PC-9 (cell line): ENCODE results near the gene SDK1. TPM values are rescaled to one million over a fixed set of nuclear protein-coding genes. Genes with fewer than 3 reads are reported as not detected.

Experiments
- BruUV-seq: library from RNA; stranded (reverse); fragments of 400-500 nt; replicated peaks from 2 replicates; lab custom pipeline; 2021; lab: Mats Ljungman, UMichigan
- CTCF ChIA-PET: fragments of 300-600 bp; sonication (Branson Sonifier 250); formaldehyde crosslinking; loops from one replicate; lab custom pipeline; 2022; ENCODE audit warnings: antibody characterized with exemption; lab: Charles Lee
- POLR2A ChIA-PET: fragments of 300-600 bp; sonication (Branson Sonifier 250); formaldehyde crosslinking; loops from one replicate; lab custom pipeline; 2022; ENCODE audit warnings: antibody characterized with exemption; ENCODE audit not compliant: unreplicated experiment; lab: Charles Lee
- DNase-seq, 2 experiments: peaks; one replicate each; pipeline versions ENCODE4 v3.0.0 to v3.0.0-alpha.2; 2015 to 2022; ENCODE audit warnings: mixed read lengths in 1 of 2
- H2AFZ ChIP-seq: fragments of 200-600 bp; sonication (generic); 2 replicates; pipeline ENCODE4 v1.8.1; 2017; ENCODE audit warnings: antibody characterized with exemption
- H3F3A ChIP-seq: fragments of 200-600 bp; sonication (generic); 2 replicates; pipeline ENCODE4 v1.8.1; 2017; ENCODE audit warnings: antibody characterized with exemption, mild to moderate bottlenecking, low read depth; ENCODE audit not compliant: insufficient read depth
- H3K27ac ChIP-seq: fragments of 200-600 bp; sonication (generic); 2 replicates; pipeline ENCODE4 v1.6.1; 2016; ENCODE audit warnings: mixed run types
- H3K27me3 ChIP-seq: fragments of 200-600 bp; sonication (generic); 2 replicates; pipeline ENCODE4 v1.6.1; 2016; ENCODE audit warnings: low read depth, mixed run types; ENCODE audit not compliant: insufficient read depth
- H3K36me3 ChIP-seq: fragments of 200-600 bp; sonication (generic); 2 replicates; pipeline ENCODE4 v1.6.1; 2016; ENCODE audit warnings: low read depth, mixed run types
- H3K4me1 ChIP-seq: fragments of 200-600 bp; sonication (generic); replicated peaks from 2 replicates; pipeline ENCODE4 v1.6.1; 2016; ENCODE audit warnings: mixed run types; ENCODE audit not compliant: insufficient read depth
- H3K4me2 ChIP-seq: fragments of 200-600 bp; sonication (generic); 2 replicates; pipeline ENCODE4 v1.6.1; 2017; ENCODE audit warnings: mixed run types
- H3K4me3 ChIP-seq: fragments of 200-600 bp; sonication (generic); 2 replicates; pipeline ENCODE4 v1.6.1; 2016; ENCODE audit warnings: mixed run types
- H3K79me2 ChIP-seq: fragments of 200-600 bp; sonication (generic); 2 replicates; pipeline ENCODE4 v1.6.1; 2017; ENCODE audit warnings: low read depth, mixed run types
- H3K9me2 ChIP-seq: fragments of 200-600 bp; sonication (generic); 2 replicates; pipeline ENCODE4 v1.8.1; 2017; ENCODE audit warnings: mild to moderate bottlenecking; ENCODE audit not compliant: insufficient read depth
- H3K9me3 ChIP-seq: fragments of 200-600 bp; sonication (generic); 2 replicates; pipeline ENCODE4 v1.8.1; 2016; ENCODE audit warnings: low read depth; ENCODE audit not compliant: insufficient read depth
- H4K20me1 ChIP-seq: fragments of 200-600 bp; sonication (generic); 2 replicates; pipeline ENCODE4 v1.8.1; 2017; ENCODE audit not compliant: insufficient read depth
- EZH2 ChIP-seq: fragments of 200-600 bp; sonication (generic); IDR thresholded peaks from 2 replicates; pipeline ENCODE4 v1.8.0; 2017; ENCODE audit warnings: antibody characterized with exemption, low read depth
- intact Hi-C: fragments of 100-400 bp; cut with micrococcal nuclease; formaldehyde crosslinking; loops from one replicate; pipeline ENCODE4 v1.10.0; 2022; ENCODE audit not compliant: unreplicated experiment
- total RNA-seq: library from RNA; stranded (reverse); gene quantifications from 2 replicates; pipeline ENCODE4 v1.2.3, GENCODE V29; 2021
- TF ChIP-seq, protein P1 (sequence below): fragments of 200-600 bp; sonication (generic); conservative IDR thresholded peaks from 2 replicates; pipeline ENCODE4 v1.6.1; 2017; ENCODE audit warnings: mixed run types, antibody characterized with exemption, mild to moderate bottlenecking, moderate library complexity

SDK1 gene
- total RNA-seq, 1 experiment from 2014 or later, result not detected

DNA sequence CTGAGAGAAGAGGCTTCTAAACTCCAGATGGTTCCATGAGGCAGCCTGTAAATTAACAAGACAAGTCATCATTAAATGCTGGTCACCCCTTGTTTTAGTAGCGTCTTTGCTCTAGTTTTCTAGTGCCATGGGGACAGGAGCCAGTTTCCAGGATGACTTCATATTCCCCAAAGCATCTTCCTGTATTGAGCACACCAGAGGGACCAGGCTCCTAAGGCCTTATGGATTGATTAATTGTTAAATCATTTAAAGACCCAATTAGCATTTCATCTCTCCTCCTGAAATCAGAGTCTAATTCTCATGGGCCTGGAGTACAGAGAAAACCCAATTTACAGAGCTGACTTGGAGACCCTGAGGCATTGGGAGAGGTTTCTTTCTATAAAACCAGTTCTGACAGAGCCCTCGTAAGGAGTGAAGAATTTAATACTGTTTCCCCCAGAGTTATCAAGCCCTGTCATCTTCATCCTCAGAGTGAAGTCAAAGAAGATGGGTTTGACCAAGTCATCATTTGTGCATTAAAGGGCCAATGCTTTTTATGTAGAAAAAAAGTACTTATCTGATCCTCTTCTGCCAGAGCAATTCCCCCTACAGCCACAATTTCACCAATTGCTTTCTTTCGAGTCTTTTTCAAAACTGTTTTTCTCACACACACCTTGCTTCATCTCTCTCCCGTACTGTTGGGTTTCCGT is 678.7 kb downstream of the SDK1 start:
- Histone ChIP-seq H3F3A (no peaks in the 10 kb centered on the region), H3K27ac (no peak overlapping the region), H3K79me2 (no peaks in the 10 kb centered on the region), H3K27me3 (peaks cover 60% of the 10 kb centered on the region), H3K4me1 (no peaks in the 10 kb centered on the region), H3K4me3 (no peak overlapping the region), H4K20me1 (no peaks in the 10 kb centered on the region), H3K4me2 (no peak overlapping the region), H2AFZ (no peak overlapping the region), H3K9me2 (no peaks in the 10 kb centered on the region), H3K9me3 (no peaks in the 10 kb centered on the region), H3K36me3 (no peaks in the 10 kb centered on the region)
- intact Hi-C loops, result no loop called here
- DNase-seq, result no peak
- ChIA-PET POLR2A (no interaction called here), CTCF (no interaction called here)
- no TSS peak for BruUV-seq
- TF ChIP-seq, protein P1, sequence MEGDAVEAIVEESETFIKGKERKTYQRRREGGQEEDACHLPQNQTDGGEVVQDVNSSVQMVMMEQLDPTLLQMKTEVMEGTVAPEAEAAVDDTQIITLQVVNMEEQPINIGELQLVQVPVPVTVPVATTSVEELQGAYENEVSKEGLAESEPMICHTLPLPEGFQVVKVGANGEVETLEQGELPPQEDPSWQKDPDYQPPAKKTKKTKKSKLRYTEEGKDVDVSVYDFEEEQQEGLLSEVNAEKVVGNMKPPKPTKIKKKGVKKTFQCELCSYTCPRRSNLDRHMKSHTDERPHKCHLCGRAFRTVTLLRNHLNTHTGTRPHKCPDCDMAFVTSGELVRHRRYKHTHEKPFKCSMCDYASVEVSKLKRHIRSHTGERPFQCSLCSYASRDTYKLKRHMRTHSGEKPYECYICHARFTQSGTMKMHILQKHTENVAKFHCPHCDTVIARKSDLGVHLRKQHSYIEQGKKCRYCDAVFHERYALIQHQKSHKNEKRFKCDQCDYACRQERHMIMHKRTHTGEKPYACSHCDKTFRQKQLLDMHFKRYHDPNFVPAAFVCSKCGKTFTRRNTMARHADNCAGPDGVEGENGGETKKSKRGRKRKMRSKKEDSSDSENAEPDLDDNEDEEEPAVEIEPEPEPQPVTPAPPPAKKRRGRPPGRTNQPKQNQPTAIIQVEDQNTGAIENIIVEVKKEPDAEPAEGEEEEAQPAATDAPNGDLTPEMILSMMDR, result no peak
- TF ChIP-seq EZH2, result no peak

DNA sequence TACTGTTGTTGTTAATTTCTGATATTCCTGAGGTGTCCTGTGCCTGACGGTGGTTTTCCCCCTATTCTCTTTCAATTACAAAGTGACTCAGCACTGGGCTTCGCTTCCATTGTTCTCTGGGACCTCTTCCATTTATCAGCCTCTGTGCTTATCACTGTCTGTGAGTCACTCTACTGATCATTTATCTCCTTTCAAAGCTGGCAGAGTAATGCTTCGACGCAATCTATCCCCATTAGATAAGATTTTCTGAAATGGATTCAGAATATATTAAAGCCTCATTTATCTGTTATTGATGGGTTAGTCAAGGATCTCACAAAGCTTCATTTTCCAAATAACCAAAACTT is 679.2 kb downstream of the SDK1 start:
- no peaks in the 10 kb centered on the region for H3F3A ChIP-seq
- no peaks in the 10 kb centered on the region for H3K4me1 ChIP-seq
- no peaks in the 10 kb centered on the region for H4K20me1 ChIP-seq
- no peaks in the 10 kb centered on the region for H3K79me2 ChIP-seq
- H3K4me3 ChIP-seq, result no peak overlapping the region
- BruUV-seq, result no TSS peak
- H3K27ac ChIP-seq, result no peak overlapping the region
- no peak for TF ChIP-seq EZH2
- TF ChIP-seq, protein P1, result no peak
- no peaks in the 10 kb centered on the region for H3K36me3 ChIP-seq
- H3K27me3 ChIP-seq, result peaks cover 60% of the 10 kb centered on the region
- POLR2A ChIA-PET, result no interaction called here
- CTCF ChIA-PET, result no interaction called here
- H2AFZ ChIP-seq, result no peak overlapping the region
- intact Hi-C loops, result no loop called here
- no peaks in the 10 kb centered on the region for H3K9me2 ChIP-seq
- no peak overlapping the region for H3K4me2 ChIP-seq
- DNase-seq, result no peak
- H3K9me3 ChIP-seq, result no peaks in the 10 kb centered on the region

DNA sequence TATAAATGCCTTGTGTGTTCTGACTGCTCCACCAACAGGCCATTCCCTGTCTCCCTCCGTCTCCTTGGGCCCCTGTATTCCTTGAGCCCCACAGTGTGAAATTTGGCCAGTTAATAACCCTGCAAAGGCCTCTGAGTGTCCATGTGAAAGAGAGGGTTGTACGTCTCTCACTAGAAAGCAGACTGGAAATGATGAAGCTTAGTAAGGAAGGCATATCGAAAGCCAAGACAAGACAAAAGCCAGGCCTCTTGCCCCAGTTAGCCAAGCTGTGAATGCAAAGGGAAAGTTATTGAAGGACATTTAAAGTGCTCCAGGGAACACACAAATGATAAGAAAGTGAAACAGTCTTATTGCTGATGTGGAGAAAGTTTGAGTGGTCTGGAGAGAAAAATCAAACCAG is 680.2 kb downstream of the SDK1 start:
- Histone ChIP-seq H2AFZ (no peak overlapping the region), H3F3A (no peaks in the 10 kb centered on the region), H4K20me1 (no peaks in the 10 kb centered on the region), H3K4me2 (no peak overlapping the region), H3K27ac (no peak overlapping the region), H3K27me3 (peaks cover 65% of the 10 kb centered on the region), H3K4me3 (no peak overlapping the region), H3K9me2 (no peaks in the 10 kb centered on the region), H3K9me3 (no peaks in the 10 kb centered on the region), H3K36me3 (no peaks in the 10 kb centered on the region), H3K4me1 (no peaks in the 10 kb centered on the region), H3K79me2 (no peaks in the 10 kb centered on the region)
- intact Hi-C loops, result no loop called here
- ChIA-PET CTCF (no interaction called here), POLR2A (no interaction called here)
- no peak for DNase-seq
- BruUV-seq, result no TSS peak
- TF ChIP-seq, protein P1, result no peak
- no peak for TF ChIP-seq EZH2
